MCF 10A (cell line): ENCODE measurements around the gene KLF7. TPM values are rescaled to one million over a fixed set of nuclear protein-coding genes. Genes with fewer than 3 reads are reported as not detected.

ENCODE experiments used
- BruUV-seq: library from RNA; stranded (reverse); fragments of 400-500 nt; replicated peaks from 2 replicates; lab custom pipeline; 2021; lab: Mats Ljungman, UMichigan
- CTCF ChIA-PET: fragments of 300-600 bp; sonication (Branson Sonifier 250); formaldehyde crosslinking; extraction: SDS; loops from one replicate; lab custom pipeline; 2021; ENCODE audit warnings: antibody characterized with exemption, inconsistent platforms; lab: Yijun Ruan, JAX
- POLR2A ChIA-PET: fragments of 300-600, 350-650 bp; sonication (Branson Sonifier 250); formaldehyde crosslinking; extraction: SDS; loops from one replicate; lab custom pipeline; 2020; ENCODE audit warnings: antibody characterized with exemption, inconsistent platforms; lab: Yijun Ruan, JAX
- DNase-seq: peaks from one replicate; pipeline ENCODE4 v3.0.0-alpha.2; 2018; ENCODE audit not compliant: unreplicated experiment
- H3K27ac Mint-ChIP-seq: one replicate; pipeline ENCODE4 v1.8.0; 2022; ENCODE audit warnings: mild to moderate bottlenecking, low read depth, mixed read lengths; ENCODE audit not compliant: unreplicated experiment
- H3K27me3 Mint-ChIP-seq: one replicate; pipeline ENCODE4 v1.8.0; 2022; ENCODE audit warnings: mixed read lengths; ENCODE audit not compliant: insufficient read depth, unreplicated experiment
- H3K36me3 Mint-ChIP-seq: one replicate; pipeline ENCODE4 v1.8.0; 2022; ENCODE audit warnings: mild to moderate bottlenecking, moderate library complexity, mixed read lengths; ENCODE audit not compliant: insufficient read depth, unreplicated experiment
- H3K4me1 Mint-ChIP-seq: one replicate; pipeline ENCODE4 v1.8.0; 2022; ENCODE audit warnings: mixed read lengths; ENCODE audit not compliant: insufficient read depth, unreplicated experiment
- H3K4me3 Mint-ChIP-seq: one replicate; pipeline ENCODE4 v1.8.0; 2022; ENCODE audit warnings: mild to moderate bottlenecking, moderate library complexity, mixed read lengths; ENCODE audit not compliant: unreplicated experiment
- H3K9me3 Mint-ChIP-seq: one replicate; pipeline ENCODE4 v1.8.0; 2022; ENCODE audit warnings: mixed read lengths; ENCODE audit not compliant: unreplicated experiment
- CTCF ChIP-seq: fragments of 200-600 bp; IDR thresholded peaks from one replicate; pipeline ENCODE4 v1.8.0; 2022; ENCODE audit warnings: antibody characterized with exemption, mild to moderate bottlenecking; ENCODE audit not compliant: unreplicated experiment
- intact Hi-C: fragments of 100-400 bp; cut with micrococcal nuclease; formaldehyde crosslinking; loops from 2 replicates; pipeline ENCODE4 v1.14.1; 2022
- total RNA-seq: library from RNA; stranded (reverse); gene quantifications from 2 replicates; pipeline ENCODE4 v1.2.3, GENCODE V29; 2022

The KLF7 gene
- total RNA-seq, 1 experiment from 2014 or later = 40.1 TPM

DNA sequence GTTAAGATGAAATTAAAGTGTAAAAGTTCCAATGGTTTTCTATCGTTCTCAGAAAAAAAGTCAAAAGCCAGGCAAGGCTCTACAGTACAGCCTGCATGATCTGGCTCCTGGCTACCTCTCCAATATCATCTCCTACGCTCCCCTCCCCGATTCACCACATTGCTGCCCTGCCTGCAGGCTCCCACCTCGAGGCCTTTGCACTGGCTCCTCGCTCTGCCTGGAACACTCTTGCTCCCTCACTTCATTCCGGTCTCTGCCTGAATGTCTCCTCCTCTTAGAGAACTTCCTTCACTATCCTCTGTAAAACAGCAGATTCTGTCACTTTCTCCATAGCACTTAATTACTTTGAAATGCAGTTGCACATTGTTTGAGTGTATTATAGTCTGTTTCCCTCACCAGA is 72.5 kb downstream of the KLF7 start:
- no TSS peak for BruUV-seq
- intact Hi-C loops = no loop called here
- no peaks in the 10 kb centered on the region for H3K27me3 Mint-ChIP-seq

GRCh38 chr2:207092818-207093217 is 72.9 kb downstream of the KLF7 start:
- POLR2A ChIA-PET = interaction anchor here (0.5 kb wide), 1 partner anchor 259 kb away, joined by 5 read pairs; no protein-coding TSS in a partner anchor
- H3K9me3 Mint-ChIP-seq = no peaks in the 10 kb centered on the region
- no peaks in the 10 kb centered on the region for H3K27me3 Mint-ChIP-seq
- TF ChIP-seq CTCF = no peak
- peaks cover 16% of the 10 kb centered on the region for H3K4me1 Mint-ChIP-seq
- DNase-seq = no peak
- no peak overlapping the region for H3K4me3 Mint-ChIP-seq
- H3K27ac Mint-ChIP-seq = peak overlapping the region; percentile 1
- no TSS peak for BruUV-seq
- H3K36me3 Mint-ChIP-seq = peaks cover 27% of the 10 kb centered on the region
- CTCF ChIA-PET = no interaction called here
- intact Hi-C loops = no loop called here

More for the DNA sequence above, 72.5 kb downstream of the KLF7 start:
- Mint-ChIP-seq H3K9me3 (no peaks in the 10 kb centered on the region), H3K4me1 (peaks cover 16% of the 10 kb centered on the region), H3K27ac (peak overlapping the region; percentile 1), H3K36me3 (peaks cover 27% of the 10 kb centered on the region), H3K4me3 (no peak overlapping the region)
- TF ChIP-seq CTCF = no peak
- CTCF ChIA-PET = no interaction called here
- POLR2A ChIA-PET = no interaction called here
- DNase-seq = no peak

DNA sequence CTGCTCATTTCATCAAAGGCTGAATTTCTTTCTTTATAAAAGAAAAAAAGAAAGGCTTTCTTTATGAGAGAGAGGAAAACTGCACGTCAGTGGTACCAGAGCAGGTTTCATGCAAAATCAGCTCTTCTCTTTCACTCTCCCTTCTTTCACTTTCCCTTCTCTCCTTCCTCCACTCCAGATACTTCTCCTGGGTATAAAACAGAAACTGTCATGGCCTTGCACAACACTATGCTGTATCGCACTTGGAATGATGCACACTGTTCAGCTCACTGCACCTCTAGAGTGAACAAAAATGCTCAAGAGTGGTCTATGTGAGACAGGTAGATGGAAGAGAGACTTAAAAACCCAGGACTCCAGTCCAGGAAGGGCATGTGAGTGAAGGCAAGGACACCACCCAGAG is 73.8 kb downstream of the KLF7 start:
- BruUV-seq = no TSS peak
- peaks cover 11% of the 10 kb centered on the region for H3K4me1 Mint-ChIP-seq
- POLR2A ChIA-PET = no interaction called here
- no peak for TF ChIP-seq CTCF
- no peak overlapping the region for H3K27ac Mint-ChIP-seq
- no peak overlapping the region for H3K4me3 Mint-ChIP-seq
- H3K36me3 Mint-ChIP-seq = peaks cover 22% of the 10 kb centered on the region
- H3K27me3 Mint-ChIP-seq = no peaks in the 10 kb centered on the region
- CTCF ChIA-PET = interaction anchor here (0.6 kb wide), 1 partner anchor 32 kb away, joined by 3 read pairs; no protein-coding TSS in a partner anchor
- no peak for DNase-seq
- intact Hi-C loops = no loop called here
- H3K9me3 Mint-ChIP-seq = no peaks in the 10 kb centered on the region

- no TSS peak for BruUV-seq
- DNase-seq = no peak
- Mint-ChIP-seq H3K27ac (no peak overlapping the region), H3K9me3 (no peaks in the 10 kb centered on the region), H3K36me3 (peaks cover 24% of the 10 kb centered on the region), H3K27me3 (no peaks in the 10 kb centered on the region), H3K4me1 (peaks cover 10% of the 10 kb centered on the region), H3K4me3 (no peak overlapping the region)
- no peak for TF ChIP-seq CTCF
- ChIA-PET POLR2A (interaction anchor here (0.7 kb wide), 1 partner anchor 300 kb away, joined by 3 read pairs; no protein-coding TSS in a partner anchor), CTCF (interaction anchor here (0.6 to 0.7 kb wide), 3 partner anchors 29 to 435 kb away, joined by 3 to 4 read pairs (median 3); no protein-coding TSS in a partner anchor)
- intact Hi-C loops = no loop called here
These were observed 74.6 kb downstream of the KLF7 start for GRCh38 chr2:207091176-207091575.
